ENCODE data around the gene DNPEP. TPM values are rescaled to one million over a fixed set of nuclear protein-coding genes. Genes with fewer than 3 reads are reported as not detected.

Gene DNPEP
- total RNA-seq, 1 donor from 2014 or later, result 19.8 TPM

DNA sequence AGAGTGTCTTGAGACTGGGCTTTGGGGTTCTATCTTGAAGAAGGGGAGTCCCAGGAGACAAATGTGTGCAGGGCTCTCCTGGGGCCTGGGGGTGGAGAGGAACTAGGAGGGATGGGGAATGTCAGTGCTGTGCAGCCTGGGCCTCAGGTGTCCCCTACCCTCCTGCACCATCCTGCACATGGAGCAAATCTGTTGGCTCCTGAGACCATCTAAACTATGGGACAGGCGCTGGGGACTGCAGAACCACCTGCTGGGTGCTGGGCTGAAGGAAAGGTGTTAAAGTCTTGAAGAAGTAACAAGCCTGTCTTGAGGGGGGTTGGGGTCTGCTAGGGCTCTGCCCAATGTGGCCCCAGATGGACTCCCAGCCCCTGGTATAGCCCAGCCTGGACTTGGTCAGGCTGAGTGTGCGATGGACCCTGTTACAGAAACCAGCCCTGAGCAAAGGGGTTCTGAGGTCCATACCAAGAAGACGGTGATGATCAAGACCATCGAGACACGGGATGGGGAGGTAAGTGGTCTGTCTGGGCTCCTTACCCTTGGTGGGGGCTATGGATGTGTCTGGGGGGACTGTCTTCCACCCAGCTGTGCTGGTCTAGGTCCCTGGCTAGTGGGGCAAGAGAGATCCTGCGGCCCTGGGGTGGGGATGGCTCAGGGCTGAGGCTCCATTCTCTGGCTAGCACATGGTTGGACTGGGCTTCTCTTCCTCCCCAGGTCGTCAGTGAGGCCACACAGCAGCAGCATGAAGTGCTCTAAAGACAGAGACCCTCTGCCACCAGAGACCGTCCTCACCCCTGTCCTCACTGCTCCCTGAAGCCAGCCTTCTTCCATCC, 37.7 kb upstream of the DNPEP start:
- TF ChIP-seq, protein P1, sequence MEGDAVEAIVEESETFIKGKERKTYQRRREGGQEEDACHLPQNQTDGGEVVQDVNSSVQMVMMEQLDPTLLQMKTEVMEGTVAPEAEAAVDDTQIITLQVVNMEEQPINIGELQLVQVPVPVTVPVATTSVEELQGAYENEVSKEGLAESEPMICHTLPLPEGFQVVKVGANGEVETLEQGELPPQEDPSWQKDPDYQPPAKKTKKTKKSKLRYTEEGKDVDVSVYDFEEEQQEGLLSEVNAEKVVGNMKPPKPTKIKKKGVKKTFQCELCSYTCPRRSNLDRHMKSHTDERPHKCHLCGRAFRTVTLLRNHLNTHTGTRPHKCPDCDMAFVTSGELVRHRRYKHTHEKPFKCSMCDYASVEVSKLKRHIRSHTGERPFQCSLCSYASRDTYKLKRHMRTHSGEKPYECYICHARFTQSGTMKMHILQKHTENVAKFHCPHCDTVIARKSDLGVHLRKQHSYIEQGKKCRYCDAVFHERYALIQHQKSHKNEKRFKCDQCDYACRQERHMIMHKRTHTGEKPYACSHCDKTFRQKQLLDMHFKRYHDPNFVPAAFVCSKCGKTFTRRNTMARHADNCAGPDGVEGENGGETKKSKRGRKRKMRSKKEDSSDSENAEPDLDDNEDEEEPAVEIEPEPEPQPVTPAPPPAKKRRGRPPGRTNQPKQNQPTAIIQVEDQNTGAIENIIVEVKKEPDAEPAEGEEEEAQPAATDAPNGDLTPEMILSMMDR (IDR thresholded peaks at IDR 0.05; ENCODE audit: partially characterized antibody, unreplicated experiment), result no peak
- no peaks in the 10 kb centered on the region for H3K36me3 Mint-ChIP-seq (ENCODE audit: unreplicated experiment)
- H3K4me1 Mint-ChIP-seq (ENCODE audit: low read depth, unreplicated experiment), result peaks cover 6% of the 10 kb centered on the region
- no peak overlapping the region for H3K27ac Mint-ChIP-seq (ENCODE audit: unreplicated experiment)
- no peak for DNase-seq
- peaks cover 5% of the 10 kb centered on the region for H3K27me3 Mint-ChIP-seq (ENCODE audit: unreplicated experiment)
- H3K9me3 Mint-ChIP-seq (ENCODE audit: unreplicated experiment), result peaks cover 5% of the 10 kb centered on the region
- H3K4me3 Mint-ChIP-seq (ENCODE audit: unreplicated experiment), result no peak overlapping the region

DNA sequence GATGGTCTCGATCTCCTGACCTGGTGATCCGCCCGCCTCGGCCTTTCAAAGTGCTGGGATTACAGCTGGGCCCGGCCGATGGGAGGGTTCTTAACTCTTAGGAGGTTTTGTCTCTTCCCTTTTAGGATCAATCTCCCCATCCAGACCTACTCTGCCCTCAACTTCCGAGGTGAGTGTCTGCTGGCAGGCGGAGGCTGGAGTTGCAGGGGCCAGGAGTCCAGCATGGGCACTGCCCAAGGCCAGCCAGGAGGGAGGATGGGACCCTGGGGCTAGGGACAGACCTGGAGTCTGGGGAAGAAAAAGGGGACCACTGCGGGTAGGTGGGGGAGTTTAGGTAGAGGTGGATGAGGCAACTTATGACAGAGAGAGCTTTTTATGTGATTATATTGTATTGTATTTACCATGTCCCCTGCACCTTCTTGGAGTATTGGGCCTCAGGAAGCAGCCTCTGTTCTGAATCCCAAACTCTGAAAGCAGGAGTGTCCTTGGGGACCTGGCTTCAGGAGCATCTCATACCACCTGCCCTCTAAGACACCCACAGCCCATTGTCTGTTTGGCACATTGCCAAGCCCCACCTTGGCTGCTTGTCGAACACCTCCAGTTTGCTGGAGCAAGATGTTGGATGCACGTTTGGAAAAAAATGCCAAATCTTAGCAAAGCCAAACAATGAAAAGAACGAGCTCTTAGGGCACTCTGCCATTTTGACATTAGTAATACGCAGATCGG, 36.1 kb upstream of the DNPEP start:
- Mint-ChIP-seq H3K36me3 (ENCODE audit: unreplicated experiment) (no peaks in the 10 kb centered on the region), H3K4me3 (ENCODE audit: unreplicated experiment) (no peak overlapping the region), H3K4me1 (ENCODE audit: low read depth, unreplicated experiment) (no peaks in the 10 kb centered on the region), H3K27me3 (ENCODE audit: unreplicated experiment) (peaks cover 7% of the 10 kb centered on the region), H3K27ac (ENCODE audit: unreplicated experiment) (no peak overlapping the region), H3K9me3 (ENCODE audit: unreplicated experiment) (peaks cover 3% of the 10 kb centered on the region)
- DNase-seq, result no peak
- TF ChIP-seq, protein P1 (IDR thresholded peaks at IDR 0.05; ENCODE audit: partially characterized antibody, unreplicated experiment), result no peak

DNA sequence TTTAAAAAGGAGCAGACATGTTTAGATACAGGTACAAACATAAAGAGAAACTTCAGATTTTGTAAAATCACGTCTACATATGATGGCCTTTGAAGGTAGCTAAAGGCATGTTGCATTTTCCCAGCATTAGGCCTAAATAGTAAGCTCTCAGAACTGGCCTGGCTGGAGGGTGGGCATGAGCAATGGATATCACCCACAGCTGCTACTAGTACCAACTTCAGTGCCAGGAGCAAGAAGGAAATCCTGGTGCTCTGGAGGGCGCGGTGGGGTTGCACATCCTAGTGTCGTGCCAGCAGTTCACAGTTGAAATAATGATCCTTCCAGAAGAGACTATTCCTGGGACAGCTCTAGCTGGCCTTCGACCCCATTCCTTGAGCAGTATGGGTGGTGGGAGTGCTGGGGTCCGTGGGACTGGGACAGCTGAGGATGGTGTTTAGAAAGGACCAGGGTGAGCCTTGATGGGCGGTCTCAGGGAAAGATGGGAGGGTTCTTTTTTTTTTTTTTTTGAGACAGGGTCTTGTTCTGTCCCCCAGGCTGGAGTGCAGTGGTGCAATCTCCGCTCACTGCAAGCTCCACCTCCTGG, 35.3 kb upstream of the DNPEP start:
- Mint-ChIP-seq H3K9me3 (ENCODE audit: unreplicated experiment) (peaks cover 3% of the 10 kb centered on the region), H3K4me3 (ENCODE audit: unreplicated experiment) (no peak overlapping the region), H3K4me1 (ENCODE audit: low read depth, unreplicated experiment) (no peaks in the 10 kb centered on the region), H3K27ac (ENCODE audit: unreplicated experiment) (no peak overlapping the region), H3K27me3 (ENCODE audit: unreplicated experiment) (peaks cover 7% of the 10 kb centered on the region), H3K36me3 (ENCODE audit: unreplicated experiment) (no peaks in the 10 kb centered on the region)
- no peak for DNase-seq
- TF ChIP-seq, protein P1 (IDR thresholded peaks at IDR 0.05; ENCODE audit: partially characterized antibody, unreplicated experiment), result no peak

DNA sequence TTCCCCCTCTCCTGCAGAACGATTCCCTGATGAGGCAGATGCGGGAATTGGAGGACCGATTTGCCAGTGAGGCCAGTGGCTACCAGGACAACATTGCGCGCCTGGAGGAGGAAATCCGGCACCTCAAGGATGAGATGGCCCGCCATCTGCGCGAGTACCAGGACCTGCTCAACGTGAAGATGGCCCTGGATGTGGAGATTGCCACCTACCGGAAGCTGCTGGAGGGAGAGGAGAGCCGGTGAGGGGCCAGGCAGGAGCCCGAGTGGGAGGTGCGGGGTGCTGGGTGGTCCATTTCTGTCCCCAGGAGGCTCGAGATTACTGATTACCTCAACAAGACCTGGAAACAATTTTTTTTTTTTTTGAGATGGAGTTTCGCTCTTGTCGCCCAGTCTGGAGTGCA, 33.6 kb upstream of the DNPEP start:
- Mint-ChIP-seq H3K4me1 (ENCODE audit: low read depth, unreplicated experiment) (no peaks in the 10 kb centered on the region), H3K27ac (ENCODE audit: unreplicated experiment) (no peak overlapping the region), H3K9me3 (ENCODE audit: unreplicated experiment) (peaks cover 3% of the 10 kb centered on the region), H3K27me3 (ENCODE audit: unreplicated experiment) (peaks cover 3% of the 10 kb centered on the region), H3K36me3 (ENCODE audit: unreplicated experiment) (no peaks in the 10 kb centered on the region), H3K4me3 (ENCODE audit: unreplicated experiment) (no peak overlapping the region)
- TF ChIP-seq, protein P1 (IDR thresholded peaks at IDR 0.05; ENCODE audit: partially characterized antibody, unreplicated experiment), result no peak
- DNase-seq, result no peak

Data from glutamatergic neuron (in vitro differentiated cells).